B cell (primary cell): Measurements from ENCODE around the gene ST6GALNAC1.

Experiments used
- EZH2 ChIP-seq: IDR thresholded peaks from 2 replicates; pipeline ENCODE4 v1.6.1; 2012; ENCODE audit warnings: borderline replicate concordance, low read depth, mild to moderate bottlenecking, moderate library complexity, low read length; ENCODE audit not compliant: insufficient read depth, poor library complexity, severe bottlenecking
- TF ChIP-seq, protein P1 (sequence below): fragments of 200-600 bp; IDR thresholded peaks from one replicate; pipeline ENCODE4 v1.8.0; 2022; ENCODE audit warnings: antibody characterized with exemption, mild to moderate bottlenecking

DNA sequence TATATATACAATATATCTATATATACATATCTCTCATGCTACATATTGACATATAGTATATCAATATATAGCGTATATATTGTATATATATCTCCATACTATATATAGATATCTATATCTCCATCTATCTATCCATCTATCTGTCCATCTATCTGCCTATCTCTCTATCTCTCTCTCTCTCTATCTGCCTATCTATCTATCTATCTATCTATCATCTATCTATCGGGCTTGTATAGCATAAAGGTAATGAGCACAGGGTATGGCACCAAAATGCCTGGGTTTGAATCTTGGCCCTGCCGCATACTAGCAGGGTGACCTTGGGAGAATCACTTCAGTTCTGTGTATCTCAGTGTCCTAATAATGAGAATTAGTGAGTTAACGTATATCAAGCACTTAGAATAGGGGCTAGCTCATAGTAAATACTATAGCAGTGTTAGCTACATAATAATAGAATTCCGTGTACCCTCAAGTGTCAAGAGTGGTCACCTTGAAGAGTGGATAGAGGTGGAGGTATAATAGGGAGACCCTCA, 1.5 kb downstream of the ST6GALNAC1 start:
- TF ChIP-seq EZH2, result no peak
- TF ChIP-seq, protein P1, sequence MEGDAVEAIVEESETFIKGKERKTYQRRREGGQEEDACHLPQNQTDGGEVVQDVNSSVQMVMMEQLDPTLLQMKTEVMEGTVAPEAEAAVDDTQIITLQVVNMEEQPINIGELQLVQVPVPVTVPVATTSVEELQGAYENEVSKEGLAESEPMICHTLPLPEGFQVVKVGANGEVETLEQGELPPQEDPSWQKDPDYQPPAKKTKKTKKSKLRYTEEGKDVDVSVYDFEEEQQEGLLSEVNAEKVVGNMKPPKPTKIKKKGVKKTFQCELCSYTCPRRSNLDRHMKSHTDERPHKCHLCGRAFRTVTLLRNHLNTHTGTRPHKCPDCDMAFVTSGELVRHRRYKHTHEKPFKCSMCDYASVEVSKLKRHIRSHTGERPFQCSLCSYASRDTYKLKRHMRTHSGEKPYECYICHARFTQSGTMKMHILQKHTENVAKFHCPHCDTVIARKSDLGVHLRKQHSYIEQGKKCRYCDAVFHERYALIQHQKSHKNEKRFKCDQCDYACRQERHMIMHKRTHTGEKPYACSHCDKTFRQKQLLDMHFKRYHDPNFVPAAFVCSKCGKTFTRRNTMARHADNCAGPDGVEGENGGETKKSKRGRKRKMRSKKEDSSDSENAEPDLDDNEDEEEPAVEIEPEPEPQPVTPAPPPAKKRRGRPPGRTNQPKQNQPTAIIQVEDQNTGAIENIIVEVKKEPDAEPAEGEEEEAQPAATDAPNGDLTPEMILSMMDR, result no peak
